Esophagus muscularis mucosa (tissue), 3 donors: ENCODE measurements around the gene IQCN.

Experiments used
- CTCF ChIP-seq, 3 experiments: fragments of 200-600 bp in 2 of 3; fragments of 450-650 bp in 1 of 3; sonication (generic) in 2 of 3; IDR thresholded peaks; one replicate each; pipeline ENCODE4 v1.5.1; 2017 to 2019; ENCODE audit warnings: antibody characterized with exemption in 3 of 3, mild to moderate bottlenecking in 2 of 3, moderate library complexity in 1 of 3
- POLR2A ChIP-seq: fragments of 450-650 bp; IDR thresholded peaks from one replicate; pipeline ENCODE4 v1.6.1; 2017; ENCODE audit warnings: antibody characterized with exemption, moderate library complexity, mild to moderate bottlenecking, low read depth
- POLR2AphosphoS5 ChIP-seq, 2 donors: sonication (generic); formaldehyde crosslinking; IDR thresholded peaks; one replicate each; pipeline ENCODE4 v1.6.1; 2017; ENCODE audit warnings: antibody characterized with exemption in 2 of 2

GRCh38 chr19:18226956-18227780 lies 47.1 kb downstream of the IQCN start:
- no peak for TF ChIP-seq POLR2A
- no peak for TF ChIP-seq CTCF (IDR thresholded peaks at IDR 0.05)
- no peak for TF ChIP-seq POLR2AphosphoS5 (IDR thresholded peaks at IDR 0.05)
